Nephron progenitor cell (in vitro differentiated cells): ENCODE results near the gene TNFRSF1A.

Source experiments
- DNase-seq: peaks from one replicate; pipeline ENCODE4 v3.0.0; 2021
- H3K27ac Mint-ChIP-seq: 2 replicates; pipeline ENCODE4 v1.8.0; 2021; ENCODE audit warnings: mild to moderate bottlenecking, moderate library complexity, mixed read lengths
- H3K27me3 Mint-ChIP-seq: 2 replicates; pipeline ENCODE4 v1.8.0; 2021; ENCODE audit warnings: mild to moderate bottlenecking, low read depth, mixed read lengths; ENCODE audit not compliant: poor library complexity
- H3K36me3 Mint-ChIP-seq: 2 replicates; pipeline ENCODE4 v1.8.0; 2021; ENCODE audit warnings: low read depth, mixed read lengths
- H3K4me1 Mint-ChIP-seq: 2 replicates; pipeline ENCODE4 v1.8.0; 2021; ENCODE audit warnings: mixed read lengths
- H3K4me3 Mint-ChIP-seq: 2 replicates; pipeline ENCODE4 v1.8.0; 2021; ENCODE audit warnings: mild to moderate bottlenecking, moderate library complexity, mixed read lengths
- H3K9me3 Mint-ChIP-seq: 2 replicates; pipeline ENCODE4 v1.8.0; 2021; ENCODE audit warnings: mild to moderate bottlenecking, moderate library complexity, mixed read lengths
- TF ChIP-seq, protein P1 (sequence below): fragments of 200-600 bp; sonication (generic); IDR thresholded peaks from 2 replicates; pipeline ENCODE4 v1.5.0; 2021; ENCODE audit warnings: antibody characterized with exemption

Gene TNFRSF1A

DNA sequence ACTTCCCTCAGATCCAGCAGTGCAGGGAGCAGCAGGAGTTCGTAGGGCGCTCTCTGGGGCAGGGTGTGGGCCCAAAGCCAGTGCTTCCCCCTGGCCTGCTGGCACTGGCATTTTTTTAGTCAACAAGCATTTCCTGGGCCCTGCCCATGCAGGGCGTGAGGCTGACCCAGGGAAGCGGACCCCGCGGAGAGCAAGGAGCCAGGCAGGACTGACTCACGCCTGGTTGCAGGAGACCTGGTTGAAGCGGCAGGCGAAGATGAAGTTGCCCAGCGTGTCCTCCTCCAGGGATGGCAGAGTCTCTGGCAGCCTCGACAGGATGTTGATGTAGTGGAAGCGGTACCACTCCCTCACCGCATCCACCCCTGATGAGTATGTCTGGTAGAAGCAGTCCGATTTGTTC is 20.0 kb upstream of the TNFRSF1A start:
- peaks cover 43% of the 10 kb centered on the region for H3K4me1 Mint-ChIP-seq
- peaks cover 12% of the 10 kb centered on the region for H3K27me3 Mint-ChIP-seq
- H3K9me3 Mint-ChIP-seq = no peaks in the 10 kb centered on the region
- no peak for DNase-seq
- no peaks in the 10 kb centered on the region for H3K36me3 Mint-ChIP-seq
- TF ChIP-seq, protein P1, sequence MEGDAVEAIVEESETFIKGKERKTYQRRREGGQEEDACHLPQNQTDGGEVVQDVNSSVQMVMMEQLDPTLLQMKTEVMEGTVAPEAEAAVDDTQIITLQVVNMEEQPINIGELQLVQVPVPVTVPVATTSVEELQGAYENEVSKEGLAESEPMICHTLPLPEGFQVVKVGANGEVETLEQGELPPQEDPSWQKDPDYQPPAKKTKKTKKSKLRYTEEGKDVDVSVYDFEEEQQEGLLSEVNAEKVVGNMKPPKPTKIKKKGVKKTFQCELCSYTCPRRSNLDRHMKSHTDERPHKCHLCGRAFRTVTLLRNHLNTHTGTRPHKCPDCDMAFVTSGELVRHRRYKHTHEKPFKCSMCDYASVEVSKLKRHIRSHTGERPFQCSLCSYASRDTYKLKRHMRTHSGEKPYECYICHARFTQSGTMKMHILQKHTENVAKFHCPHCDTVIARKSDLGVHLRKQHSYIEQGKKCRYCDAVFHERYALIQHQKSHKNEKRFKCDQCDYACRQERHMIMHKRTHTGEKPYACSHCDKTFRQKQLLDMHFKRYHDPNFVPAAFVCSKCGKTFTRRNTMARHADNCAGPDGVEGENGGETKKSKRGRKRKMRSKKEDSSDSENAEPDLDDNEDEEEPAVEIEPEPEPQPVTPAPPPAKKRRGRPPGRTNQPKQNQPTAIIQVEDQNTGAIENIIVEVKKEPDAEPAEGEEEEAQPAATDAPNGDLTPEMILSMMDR = no peak
- no peak overlapping the region for H3K27ac Mint-ChIP-seq
- no peak overlapping the region for H3K4me3 Mint-ChIP-seq

DNA sequence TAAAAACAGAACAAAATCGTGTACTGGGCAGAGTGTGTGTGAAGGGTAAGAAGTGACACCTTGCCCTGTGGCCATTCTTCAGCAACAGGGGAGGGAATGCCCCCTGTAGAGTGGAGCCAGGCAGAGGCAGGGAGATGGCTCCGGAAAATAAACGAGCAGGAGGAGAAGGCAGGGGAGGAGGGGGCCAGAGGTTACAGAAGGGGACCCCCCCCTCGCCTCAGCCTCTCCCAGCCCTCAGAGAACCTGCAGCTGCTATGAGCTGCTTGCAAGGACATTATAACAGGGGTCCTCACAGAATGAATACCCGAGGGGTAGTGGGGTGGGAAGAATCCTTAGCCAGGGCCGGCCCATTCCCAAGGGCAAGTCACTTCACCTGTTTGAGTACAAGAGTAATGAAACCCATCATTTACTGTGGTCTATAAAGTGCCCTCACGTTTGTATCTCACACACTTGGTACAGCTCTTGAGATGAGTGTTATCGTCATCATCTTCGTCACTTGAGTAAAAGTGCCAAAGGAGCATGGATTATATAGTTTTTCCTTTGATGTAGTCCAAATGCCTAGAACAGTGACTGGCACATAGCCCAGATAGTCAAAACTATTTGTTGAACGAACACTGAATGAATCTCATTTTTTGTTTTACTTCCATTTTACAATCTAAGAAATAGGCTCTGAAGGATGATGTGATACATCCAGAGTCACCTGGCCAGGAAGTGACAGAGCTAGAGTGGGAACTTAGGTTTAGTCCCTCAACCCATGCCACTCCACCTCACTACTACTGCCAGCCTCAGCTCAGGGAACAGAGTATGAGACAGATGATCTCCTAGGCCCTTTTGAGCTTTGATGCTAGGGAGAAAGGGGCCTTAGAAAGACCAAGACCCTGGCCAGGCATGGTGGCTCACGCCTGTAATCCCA is 19.0 kb upstream of the TNFRSF1A start:
- Mint-ChIP-seq H3K27ac (no peak overlapping the region), H3K36me3 (no peaks in the 10 kb centered on the region), H3K4me3 (no peak overlapping the region), H3K9me3 (no peaks in the 10 kb centered on the region), H3K4me1 (peaks cover 51% of the 10 kb centered on the region), H3K27me3 (peaks cover 19% of the 10 kb centered on the region)
- no peak for DNase-seq
- TF ChIP-seq, protein P1 = no peak

DNA sequence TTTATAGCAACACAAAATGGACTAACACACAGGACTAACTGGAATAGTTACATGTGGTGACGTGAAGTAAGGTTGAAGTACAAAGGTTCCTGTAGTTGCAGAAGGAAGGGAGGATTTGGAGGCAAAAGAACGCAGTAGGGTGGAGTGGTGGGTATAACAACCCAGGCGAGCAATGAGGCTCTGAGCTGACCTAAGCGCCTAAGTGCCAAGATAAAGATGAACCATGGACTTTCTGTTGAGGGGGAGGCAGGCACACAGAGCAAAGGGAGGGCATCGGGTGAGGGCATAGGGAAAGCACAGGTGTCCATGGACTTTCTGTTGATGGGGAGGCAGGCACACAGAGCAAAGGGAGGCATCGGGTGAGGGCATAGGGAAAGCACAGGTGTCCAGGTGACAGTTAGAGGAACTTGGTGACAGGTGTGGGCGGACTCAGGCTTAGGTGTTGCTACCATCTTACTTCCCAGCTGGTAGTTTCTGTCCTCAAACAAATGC is 18.2 kb upstream of the TNFRSF1A start:
- Mint-ChIP-seq H3K9me3 (no peaks in the 10 kb centered on the region), H3K27ac (no peak overlapping the region), H3K36me3 (no peaks in the 10 kb centered on the region), H3K4me3 (no peak overlapping the region), H3K4me1 (peaks cover 51% of the 10 kb centered on the region), H3K27me3 (peaks cover 23% of the 10 kb centered on the region)
- TF ChIP-seq, protein P1 = no peak
- DNase-seq = no peak

DNA sequence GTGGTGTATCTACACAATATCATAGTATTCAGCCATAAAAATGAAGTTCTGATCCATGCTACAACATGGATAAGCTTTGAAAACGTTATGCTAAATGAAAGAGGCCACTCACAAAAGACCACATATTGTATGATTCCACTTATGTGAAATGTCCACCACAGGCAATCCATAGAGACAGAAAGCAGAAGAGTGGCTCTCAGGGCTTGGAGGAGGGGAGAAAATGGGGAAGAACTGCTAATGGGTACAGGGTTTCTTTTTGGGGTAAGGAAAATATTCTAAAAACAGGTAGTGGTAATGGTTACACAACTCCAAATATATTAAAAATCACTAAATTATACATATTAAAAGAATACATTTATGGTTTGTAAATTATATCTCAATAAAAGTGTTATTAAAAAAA is 17.0 kb upstream of the TNFRSF1A start:
- Mint-ChIP-seq H3K4me3 (no peak overlapping the region), H3K4me1 (peaks cover 54% of the 10 kb centered on the region), H3K9me3 (no peaks in the 10 kb centered on the region), H3K36me3 (no peaks in the 10 kb centered on the region), H3K27me3 (peaks cover 17% of the 10 kb centered on the region), H3K27ac (no peak overlapping the region)
- no peak for DNase-seq
- TF ChIP-seq, protein P1 = no peak

DNA sequence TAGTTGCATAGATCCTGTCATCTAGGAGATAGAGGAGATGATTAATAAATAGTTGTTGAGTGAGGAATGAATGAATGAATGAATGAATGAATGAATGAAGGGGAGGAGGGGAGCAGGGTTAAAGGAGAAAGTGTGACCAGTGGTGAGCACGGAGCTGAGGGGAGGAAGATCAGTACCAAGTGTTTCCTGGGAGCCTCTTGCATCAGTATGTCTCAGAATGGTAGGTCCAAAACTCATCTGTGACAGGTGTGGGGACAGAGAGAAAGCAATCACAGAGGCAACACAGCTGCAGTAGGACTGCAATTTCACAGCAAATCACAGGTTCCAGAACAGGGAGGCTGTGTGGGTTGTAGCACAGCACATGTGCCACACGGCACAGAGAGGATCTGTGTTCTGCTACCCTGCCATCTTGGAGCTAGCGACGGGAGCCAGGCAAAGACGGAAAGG is 14.5 kb upstream of the TNFRSF1A start:
- peaks cover 52% of the 10 kb centered on the region for H3K4me1 Mint-ChIP-seq
- H3K27ac Mint-ChIP-seq = no peak overlapping the region
- TF ChIP-seq, protein P1 = no peak

More for the DNA sequence above, 14.5 kb upstream of the TNFRSF1A start:
- H3K9me3 Mint-ChIP-seq = no peaks in the 10 kb centered on the region
- H3K4me3 Mint-ChIP-seq = no peak overlapping the region
- H3K27me3 Mint-ChIP-seq = peaks cover 17% of the 10 kb centered on the region
- H3K36me3 Mint-ChIP-seq = no peaks in the 10 kb centered on the region
- DNase-seq = no peak
